NCI-H2171 (cell line): Measurements from ENCODE around the gene PSMC4.

Experiments used
- DNase-seq: peaks from one replicate; lab custom pipeline; 2025; lab: John Stamatoyannopoulos, UW

The PSMC4 gene

DNA sequence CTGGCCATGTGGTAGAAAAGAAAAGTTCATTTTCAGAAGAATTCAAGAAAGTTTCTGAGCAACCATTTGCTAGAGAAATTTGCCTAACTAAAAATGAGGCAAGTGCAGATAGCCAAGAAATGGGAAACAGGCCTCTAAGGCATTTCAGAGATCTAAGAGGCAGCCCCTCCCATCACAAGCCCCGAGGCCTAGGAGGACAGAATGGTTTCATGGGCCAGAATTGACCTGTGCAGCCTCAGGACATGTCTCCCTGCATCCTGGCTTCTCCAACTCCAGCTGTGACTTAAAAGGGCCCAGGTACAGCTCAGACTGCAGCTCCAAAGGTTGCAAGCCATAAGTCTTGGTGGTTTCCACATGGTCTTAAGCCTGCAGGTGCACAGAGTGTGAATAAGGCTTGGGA, 22.6 kb downstream of the PSMC4 start:
- no peak for DNase-seq

- DNase-seq: no peak
Measured at GRCh38 chr19:39994361-39994760, 23.4 kb downstream of the PSMC4 start.

GRCh38 chr19:39995794-39996193, 24.8 kb downstream of the PSMC4 start:
- no peak for DNase-seq

DNA sequence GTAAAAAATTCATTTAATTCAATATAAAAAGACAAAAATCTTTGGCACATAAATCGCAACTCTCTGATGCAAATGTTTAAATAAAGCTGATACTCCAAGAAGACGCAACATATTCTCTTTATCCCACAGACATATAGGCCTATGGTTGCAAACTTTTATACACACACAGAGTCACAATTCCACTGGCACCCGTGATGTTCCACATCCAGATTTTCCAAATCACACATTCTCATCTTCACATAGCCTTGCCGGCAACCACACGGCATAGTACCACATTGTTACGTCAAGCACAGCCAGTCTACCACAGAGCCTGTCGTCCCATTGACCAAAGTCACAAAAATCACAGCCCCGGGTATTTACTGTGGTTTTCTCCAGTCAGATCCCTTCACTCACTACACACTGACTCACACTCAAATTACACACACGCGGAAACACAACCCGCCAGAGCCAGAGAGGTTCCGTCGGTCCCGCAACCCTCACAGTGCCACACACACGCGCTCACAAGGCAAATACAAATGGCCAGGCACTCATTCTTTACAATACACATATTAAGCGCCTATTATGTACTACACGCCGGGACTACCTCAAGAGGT, 25.3 kb downstream of the PSMC4 start:
- DNase-seq: peak; percentile 25

DNA sequence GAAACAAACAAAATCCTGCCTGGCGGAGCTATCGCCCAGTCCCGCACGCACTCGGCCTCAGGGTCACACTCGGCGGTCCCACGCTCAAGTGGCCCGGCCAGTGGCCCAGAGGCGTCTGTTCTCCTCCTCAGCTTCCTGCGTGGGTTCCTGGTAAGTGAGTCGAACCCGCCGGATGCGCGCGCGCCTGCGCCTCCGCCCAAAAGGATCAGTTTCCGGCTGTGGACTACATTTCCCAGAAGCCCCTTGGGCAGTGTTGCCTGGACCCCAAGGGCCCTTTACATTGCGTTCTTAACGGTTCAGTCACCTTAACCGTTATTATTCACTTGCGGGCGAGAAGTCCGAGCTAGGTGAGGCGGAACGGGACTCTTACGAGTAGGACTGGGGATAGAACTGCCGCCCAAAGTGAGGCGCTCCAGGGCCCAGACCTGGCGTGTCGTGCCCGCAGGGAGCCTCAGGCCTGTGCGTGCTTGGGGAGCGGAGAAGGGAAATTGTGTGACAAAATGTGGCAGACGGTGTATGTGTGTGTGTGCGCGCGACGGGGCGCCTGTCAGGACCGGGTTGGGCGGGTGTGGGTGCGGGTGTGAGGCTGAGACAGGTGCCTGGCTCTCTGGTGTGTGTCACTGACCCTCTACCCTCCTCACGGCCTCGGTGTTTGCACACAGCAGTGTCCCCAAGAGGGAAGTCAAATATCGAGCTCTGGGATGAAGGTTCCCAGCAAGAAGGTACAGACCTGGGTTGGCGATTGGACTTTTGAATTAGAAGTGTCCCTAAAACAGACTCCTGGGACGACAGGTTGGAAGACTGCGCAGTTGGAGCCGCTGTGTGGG, 26.1 kb downstream of the PSMC4 start, which contains the start of gene ZNF546:
ZNF546 (plus strand) TSS at position 250 of the 827 bp plus-strand sequence. CDS start 1,267 bp downstream, outside the sequence.
- DNase-seq: peak; percentile 77

DNA sequence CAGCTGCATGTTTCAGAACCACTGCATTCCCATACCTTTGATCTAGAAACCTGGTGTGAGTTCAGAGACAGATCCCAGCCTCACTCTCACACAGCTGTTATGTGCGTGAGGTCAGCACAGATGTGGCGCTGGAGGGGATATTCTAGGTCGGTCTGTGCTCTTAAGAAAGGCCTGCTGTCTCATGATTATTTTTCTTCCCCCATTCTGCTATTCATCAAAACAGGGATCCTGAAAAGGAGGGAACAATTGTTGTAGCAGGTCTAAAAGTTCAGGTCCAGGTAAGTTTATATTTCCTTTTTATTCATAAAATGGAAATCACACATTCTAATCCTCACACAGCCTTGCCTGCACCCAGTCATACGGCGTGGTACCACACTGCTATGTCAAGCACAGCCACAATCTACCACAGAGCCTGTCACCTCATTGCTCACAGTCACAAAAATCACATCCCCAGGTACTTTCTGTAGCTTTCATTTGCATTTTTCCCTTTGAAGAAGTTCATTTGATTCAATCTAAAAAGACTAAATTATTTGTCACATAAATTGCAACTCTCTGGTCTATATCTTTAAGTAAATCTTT, 26.8 kb downstream of the PSMC4 start:
- DNase-seq: no peak

DNA sequence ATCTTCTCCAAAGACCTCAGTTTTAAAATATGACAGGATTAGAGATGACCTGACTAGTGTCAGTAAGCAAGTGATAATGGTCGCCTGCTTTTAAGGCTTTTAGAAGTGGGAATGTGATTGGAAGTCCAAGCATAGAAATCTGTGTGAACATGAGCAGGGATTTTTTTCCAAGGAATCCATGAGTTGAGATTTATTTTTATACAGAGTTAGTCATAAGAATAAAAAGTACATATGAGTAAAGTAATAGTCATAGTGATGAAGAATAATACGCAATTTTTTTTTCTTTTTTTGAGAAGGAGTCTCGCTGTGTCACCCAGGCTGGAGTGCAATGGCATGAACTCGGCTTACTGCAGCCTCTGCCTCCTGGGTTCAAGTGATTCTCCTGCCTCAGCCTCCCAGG, 27.5 kb downstream of the PSMC4 start:
- DNase-seq: no peak

- DNase-seq: no peak
Measured at GRCh38 chr19:40005691-40006272, 34.8 kb downstream of the PSMC4 start.

- no peak for DNase-seq
Measured at GRCh38 chr19:40006273-40006691, 35.3 kb downstream of the PSMC4 start.

DNA sequence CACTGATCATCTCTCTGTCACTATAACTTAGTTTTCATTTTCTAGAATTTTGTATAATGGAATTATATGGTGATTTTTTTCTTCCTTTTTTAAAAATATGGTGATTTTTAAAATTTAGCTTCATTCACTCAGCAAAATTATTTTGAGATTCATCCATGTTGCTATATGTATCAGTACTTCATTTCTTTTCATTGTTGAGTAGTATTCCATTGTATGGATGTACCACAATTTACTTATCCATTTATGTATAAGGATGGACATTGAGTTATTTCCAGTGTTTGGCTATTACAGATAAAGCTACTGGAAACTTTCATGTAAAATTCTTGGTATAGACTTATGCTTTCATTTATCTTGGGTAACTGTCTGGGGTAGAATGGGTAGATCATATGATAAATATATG, 38.7 kb downstream of the PSMC4 start:
- no peak for DNase-seq

- no peak for DNase-seq
Measured at GRCh38 chr19:40013991-40014390, 43.0 kb downstream of the PSMC4 start.

- no peak for DNase-seq
Measured at GRCh38 chr19:40023969-40024368, 53.0 kb downstream of the PSMC4 start.

GRCh38 chr19:40025938-40026596, 55.1 kb downstream of the PSMC4 start:
- no peak for DNase-seq

GRCh38 chr19:40026597-40026970, 55.6 kb downstream of the PSMC4 start:
- no peak for DNase-seq
